ENCODE results near the gene LIPC.

The LIPC gene

DNA sequence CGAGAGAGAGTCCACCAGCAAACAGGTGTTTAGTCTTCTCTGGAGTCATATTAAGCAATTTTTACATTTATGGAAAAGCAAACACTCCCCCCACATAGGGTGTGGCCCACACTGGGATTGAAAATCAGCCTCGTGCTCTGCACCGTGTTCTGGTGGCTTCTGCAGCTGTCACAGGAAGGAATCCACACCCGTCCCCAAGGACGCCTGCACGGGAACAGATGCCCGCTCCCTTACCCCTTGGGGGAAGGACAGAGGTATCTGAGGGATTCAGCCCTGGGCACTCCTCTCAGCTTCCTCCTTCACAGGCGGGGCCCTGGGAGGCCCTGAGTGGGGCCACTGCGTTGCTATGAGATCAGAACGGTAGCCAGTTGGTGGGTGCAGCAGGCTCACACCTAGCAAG is 27.8 kb downstream of the LIPC start:
- Histone ChIP-seq H3K4me1 (ENCODE audit: control insufficient read depth in 1 of 2, insufficient read depth in 2 of 2, low read length in 2 of 2) (peaks cover 0 to 19% of the 10 kb centered on the region in 2 donors), H3K36me3 (ENCODE audit: control insufficient read depth in 1 of 2, insufficient read depth in 2 of 2, low read length in 2 of 2) (no peaks in the 10 kb centered on the region), H3K27me3 (ENCODE audit: low read depth, low read length) (no peaks in the 10 kb centered on the region), H3K9me3 (ENCODE audit: control insufficient read depth in 1 of 2, low read length in 2 of 2) (no peaks in the 10 kb centered on the region), H3K27ac (ENCODE audit: low read length) (no peak overlapping the region), H3K4me3 (ENCODE audit: low read depth in 1 of 2, low read length in 2 of 2) (no peak overlapping the region)

DNA sequence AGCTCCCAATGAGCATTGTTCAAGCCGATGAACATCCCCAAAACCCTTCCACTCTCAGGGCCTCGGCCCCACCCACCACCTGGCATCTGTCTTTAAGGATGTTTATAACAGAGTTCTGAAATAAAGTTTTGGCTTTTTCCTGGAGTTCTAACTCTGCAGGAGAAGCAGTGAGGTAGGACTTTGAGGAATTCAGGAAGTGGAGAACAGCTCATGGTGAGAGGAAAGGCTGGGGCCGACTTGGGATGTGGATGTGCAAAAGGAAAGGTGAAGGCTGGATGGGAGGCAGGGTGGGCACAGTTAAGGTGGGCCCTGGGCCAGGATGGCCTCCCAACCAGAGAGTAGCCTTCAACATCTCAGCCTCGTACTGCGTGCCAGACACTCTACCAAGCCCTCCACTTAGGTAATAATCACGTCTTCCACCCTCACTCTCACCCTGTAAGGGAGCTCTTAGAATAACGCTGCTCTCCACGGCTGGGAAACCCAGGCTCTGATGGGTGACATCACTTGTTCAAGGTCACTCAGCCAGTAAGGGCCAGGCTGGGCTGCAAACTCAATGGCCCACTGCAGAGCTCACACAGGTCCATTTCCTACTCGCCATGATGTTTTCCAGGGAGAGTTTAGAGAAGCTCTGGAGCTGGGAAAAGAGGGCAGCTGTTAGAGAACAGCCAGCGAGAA is 28.5 kb downstream of the LIPC start:
- Histone ChIP-seq H3K36me3 (ENCODE audit: control insufficient read depth in 1 of 2, insufficient read depth in 2 of 2, low read length in 2 of 2) (no peaks in the 10 kb centered on the region), H3K27ac (ENCODE audit: low read length) (no peak overlapping the region)

GRCh38 chr15:58460872-58461271 is 29.1 kb downstream of the LIPC start:
- no peak overlapping the region for H3K27ac ChIP-seq (ENCODE audit: low read length)

More for the DNA sequence above, 28.5 kb downstream of the LIPC start:
- peaks cover 0 to 19% of the 10 kb centered on the region in 2 donors for H3K4me1 ChIP-seq (ENCODE audit: control insufficient read depth in 1 of 2, insufficient read depth in 2 of 2, low read length in 2 of 2)
- H3K9me3 ChIP-seq (ENCODE audit: control insufficient read depth in 1 of 2, low read length in 2 of 2) = no peaks in the 10 kb centered on the region
- H3K4me3 ChIP-seq (ENCODE audit: low read depth in 1 of 2, low read length in 2 of 2) = no peak overlapping the region
- no peaks in the 10 kb centered on the region for H3K27me3 ChIP-seq (ENCODE audit: low read depth, low read length)

GRCh38 chr15:58462547-58462946 is 30.8 kb downstream of the LIPC start:
- H3K27me3 ChIP-seq (ENCODE audit: low read depth, low read length) = no peaks in the 10 kb centered on the region
- H3K36me3 ChIP-seq (ENCODE audit: control insufficient read depth in 1 of 2, insufficient read depth in 2 of 2, low read length in 2 of 2) = no peaks in the 10 kb centered on the region
- H3K4me3 ChIP-seq (ENCODE audit: low read depth in 1 of 2, low read length in 2 of 2) = no peak overlapping the region
- H3K27ac ChIP-seq (ENCODE audit: low read length) = no peak overlapping the region
- H3K9me3 ChIP-seq (ENCODE audit: control insufficient read depth in 1 of 2, low read length in 2 of 2) = no peaks in the 10 kb centered on the region
- H3K4me1 ChIP-seq (ENCODE audit: control insufficient read depth in 1 of 2, insufficient read depth in 2 of 2, low read length in 2 of 2) = peaks cover 0 to 19% of the 10 kb centered on the region in 2 donors

More at GRCh38 chr15:58460872-58461271, 29.1 kb downstream of the LIPC start:
- Histone ChIP-seq H3K4me1 (ENCODE audit: control insufficient read depth in 1 of 2, insufficient read depth in 2 of 2, low read length in 2 of 2) (peaks cover 0 to 19% of the 10 kb centered on the region in 2 donors), H3K27me3 (ENCODE audit: low read depth, low read length) (no peaks in the 10 kb centered on the region), H3K36me3 (ENCODE audit: control insufficient read depth in 1 of 2, insufficient read depth in 2 of 2, low read length in 2 of 2) (no peaks in the 10 kb centered on the region), H3K4me3 (ENCODE audit: low read depth in 1 of 2, low read length in 2 of 2) (no peak overlapping the region), H3K9me3 (ENCODE audit: control insufficient read depth in 1 of 2, low read length in 2 of 2) (no peaks in the 10 kb centered on the region)

DNA sequence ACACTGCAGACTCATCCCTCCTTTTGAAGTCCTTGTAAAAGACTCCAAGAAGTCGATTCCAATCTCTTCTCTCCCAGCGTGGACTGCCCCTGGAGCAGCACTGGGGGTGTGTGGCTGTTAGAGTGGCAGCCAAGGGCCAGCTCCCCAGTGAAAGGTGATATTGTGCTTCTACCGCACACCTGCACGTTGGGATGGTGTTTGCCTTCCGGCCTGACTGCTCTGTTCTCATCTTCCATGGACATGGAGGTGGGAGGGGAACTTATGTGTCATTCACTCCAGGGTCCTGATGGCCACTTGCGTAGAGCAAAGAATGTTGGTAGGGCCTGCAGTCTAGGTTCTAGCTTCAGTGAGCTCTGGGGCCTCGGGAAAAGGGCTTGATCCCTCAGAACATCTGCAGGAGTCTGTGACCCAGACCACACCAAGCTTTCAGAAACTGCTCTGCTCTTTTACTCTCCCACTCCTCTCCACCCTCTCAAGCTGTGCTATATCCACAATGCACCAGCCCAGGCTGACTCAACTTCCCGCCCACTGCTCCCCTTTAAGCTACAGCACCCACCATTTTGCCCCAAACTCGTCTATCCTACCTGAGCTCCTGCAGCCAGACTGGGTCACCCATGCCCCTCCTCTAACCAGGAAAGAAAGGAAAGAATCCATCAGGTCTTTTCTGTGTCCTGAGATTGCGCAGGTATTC is 31.3 kb downstream of the LIPC start:
- Histone ChIP-seq H3K36me3 (ENCODE audit: control insufficient read depth in 1 of 2, insufficient read depth in 2 of 2, low read length in 2 of 2) (no peaks in the 10 kb centered on the region), H3K27me3 (ENCODE audit: low read depth, low read length) (no peaks in the 10 kb centered on the region), H3K4me3 (ENCODE audit: low read depth in 1 of 2, low read length in 2 of 2) (no peak overlapping the region), H3K4me1 (ENCODE audit: control insufficient read depth in 1 of 2, insufficient read depth in 2 of 2, low read length in 2 of 2) (peaks cover 0 to 19% of the 10 kb centered on the region in 2 donors), H3K27ac (ENCODE audit: low read length) (no peak overlapping the region), H3K9me3 (ENCODE audit: control insufficient read depth in 1 of 2, low read length in 2 of 2) (no peaks in the 10 kb centered on the region)

- Histone ChIP-seq H3K27ac (ENCODE audit: low read length) (no peak overlapping the region), H3K4me3 (ENCODE audit: low read depth in 1 of 2, low read length in 2 of 2) (no peak overlapping the region), H3K9me3 (ENCODE audit: control insufficient read depth in 1 of 2, low read length in 2 of 2) (no peaks in the 10 kb centered on the region), H3K4me1 (ENCODE audit: control insufficient read depth in 1 of 2, insufficient read depth in 2 of 2, low read length in 2 of 2) (peaks cover 0 to 10% of the 10 kb centered on the region in 2 donors), H3K36me3 (ENCODE audit: control insufficient read depth in 1 of 2, insufficient read depth in 2 of 2, low read length in 2 of 2) (no peaks in the 10 kb centered on the region), H3K27me3 (ENCODE audit: low read depth, low read length) (no peaks in the 10 kb centered on the region)
Observed at GRCh38 chr15:58463815-58464650, 32.2 kb downstream of the LIPC start.

- Histone ChIP-seq H3K36me3 (ENCODE audit: control insufficient read depth in 1 of 2, insufficient read depth in 2 of 2, low read length in 2 of 2) (no peaks in the 10 kb centered on the region), H3K4me1 (ENCODE audit: control insufficient read depth in 1 of 2, insufficient read depth in 2 of 2, low read length in 2 of 2) (no peaks in the 10 kb centered on the region), H3K27me3 (ENCODE audit: low read depth, low read length) (no peaks in the 10 kb centered on the region), H3K9me3 (ENCODE audit: control insufficient read depth in 1 of 2, low read length in 2 of 2) (no peaks in the 10 kb centered on the region), H3K4me3 (ENCODE audit: low read depth in 1 of 2, low read length in 2 of 2) (no peak overlapping the region), H3K27ac (ENCODE audit: low read length) (no peak overlapping the region)
Observed at GRCh38 chr15:58465070-58465469, 33.3 kb downstream of the LIPC start.

DNA sequence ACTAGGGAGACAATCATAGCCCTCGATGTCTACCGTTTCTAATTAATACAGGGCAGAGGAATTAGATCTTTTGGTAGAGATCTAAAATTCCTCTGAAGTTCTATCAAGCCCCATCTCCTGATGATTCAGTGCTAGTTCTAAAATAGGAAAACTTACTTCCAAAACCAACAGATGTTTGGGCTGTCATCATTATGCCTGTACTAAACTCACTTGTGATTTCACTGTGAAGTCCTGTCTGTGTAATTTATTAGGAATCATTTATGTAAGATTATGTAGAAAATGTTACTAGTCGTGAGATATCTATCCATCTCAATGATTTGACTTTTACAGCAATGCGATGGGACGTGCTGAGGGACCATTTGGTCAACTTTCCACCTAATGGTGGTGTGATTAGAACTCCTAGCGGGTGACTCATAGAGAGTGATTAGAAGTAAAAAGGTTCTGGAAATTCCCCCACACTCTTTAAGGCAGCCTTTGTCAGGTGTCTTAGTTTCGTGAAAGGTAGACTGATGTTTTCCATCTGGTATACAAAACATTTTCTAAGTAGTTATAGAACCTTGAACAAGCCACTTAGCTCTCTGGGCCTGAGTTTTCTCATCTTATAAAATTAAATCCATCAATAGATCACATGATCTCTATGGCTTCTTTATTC is 34.2 kb downstream of the LIPC start:
- Histone ChIP-seq H3K36me3 (ENCODE audit: control insufficient read depth in 1 of 2, insufficient read depth in 2 of 2, low read length in 2 of 2) (no peaks in the 10 kb centered on the region), H3K4me3 (ENCODE audit: low read depth in 1 of 2, low read length in 2 of 2) (no peak overlapping the region), H3K27ac (ENCODE audit: low read length) (no peak overlapping the region), H3K4me1 (ENCODE audit: control insufficient read depth in 1 of 2, insufficient read depth in 2 of 2, low read length in 2 of 2) (no peaks in the 10 kb centered on the region), H3K27me3 (ENCODE audit: low read depth, low read length) (no peaks in the 10 kb centered on the region), H3K9me3 (ENCODE audit: control insufficient read depth in 1 of 2, low read length in 2 of 2) (no peaks in the 10 kb centered on the region)

DNA sequence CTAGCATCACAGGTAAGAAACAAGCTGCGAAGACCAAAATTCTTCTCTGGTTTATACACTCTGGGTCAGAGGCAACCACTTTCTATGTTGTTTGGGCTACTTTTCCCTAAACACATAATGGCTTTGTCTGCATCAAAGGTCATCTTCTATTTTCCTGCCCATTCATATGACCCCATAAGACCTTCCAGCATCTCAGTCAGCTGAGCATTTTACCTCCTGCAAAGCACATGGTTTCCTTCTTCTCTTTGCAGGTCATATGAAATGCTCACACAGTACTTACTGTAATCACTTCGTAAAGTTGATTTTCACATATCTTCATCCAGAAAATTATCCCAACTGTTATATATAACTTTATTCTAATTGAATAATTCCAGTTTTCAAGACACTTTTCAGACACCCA is 34.8 kb downstream of the LIPC start:
- no peaks in the 10 kb centered on the region for H3K27me3 ChIP-seq (ENCODE audit: low read depth, low read length)
- no peaks in the 10 kb centered on the region for H3K9me3 ChIP-seq (ENCODE audit: control insufficient read depth in 1 of 2, low read length in 2 of 2)
- H3K4me3 ChIP-seq (ENCODE audit: low read depth in 1 of 2, low read length in 2 of 2) = no peak overlapping the region
- H3K27ac ChIP-seq (ENCODE audit: low read length) = no peak overlapping the region
- no peaks in the 10 kb centered on the region for H3K36me3 ChIP-seq (ENCODE audit: control insufficient read depth in 1 of 2, insufficient read depth in 2 of 2, low read length in 2 of 2)
- no peaks in the 10 kb centered on the region for H3K4me1 ChIP-seq (ENCODE audit: control insufficient read depth in 1 of 2, insufficient read depth in 2 of 2, low read length in 2 of 2)

- H3K4me3 ChIP-seq (ENCODE audit: low read depth in 1 of 2, low read length in 2 of 2) = no peak overlapping the region
- H3K27ac ChIP-seq (ENCODE audit: low read length) = no peak overlapping the region
- no peaks in the 10 kb centered on the region for H3K4me1 ChIP-seq (ENCODE audit: control insufficient read depth in 1 of 2, insufficient read depth in 2 of 2, low read length in 2 of 2)
Observed at GRCh38 chr15:58467121-58467721, 35.4 kb downstream of the LIPC start.

More at GRCh38 chr15:58467121-58467721, 35.4 kb downstream of the LIPC start:
- Histone ChIP-seq H3K27me3 (ENCODE audit: low read depth, low read length) (no peaks in the 10 kb centered on the region), H3K36me3 (ENCODE audit: control insufficient read depth in 1 of 2, insufficient read depth in 2 of 2, low read length in 2 of 2) (no peaks in the 10 kb centered on the region), H3K9me3 (ENCODE audit: control insufficient read depth in 1 of 2, low read length in 2 of 2) (no peaks in the 10 kb centered on the region)
